ENCODE data around the gene SLC36A4. TPM values are rescaled to one million over a fixed set of nuclear protein-coding genes. Genes with fewer than 3 reads are reported as not detected.

The SLC36A4 gene
- total and polyA plus RNA-seq, 2 experiments from 2014 or later, result 26.2 to 56.8 TPM

DNA sequence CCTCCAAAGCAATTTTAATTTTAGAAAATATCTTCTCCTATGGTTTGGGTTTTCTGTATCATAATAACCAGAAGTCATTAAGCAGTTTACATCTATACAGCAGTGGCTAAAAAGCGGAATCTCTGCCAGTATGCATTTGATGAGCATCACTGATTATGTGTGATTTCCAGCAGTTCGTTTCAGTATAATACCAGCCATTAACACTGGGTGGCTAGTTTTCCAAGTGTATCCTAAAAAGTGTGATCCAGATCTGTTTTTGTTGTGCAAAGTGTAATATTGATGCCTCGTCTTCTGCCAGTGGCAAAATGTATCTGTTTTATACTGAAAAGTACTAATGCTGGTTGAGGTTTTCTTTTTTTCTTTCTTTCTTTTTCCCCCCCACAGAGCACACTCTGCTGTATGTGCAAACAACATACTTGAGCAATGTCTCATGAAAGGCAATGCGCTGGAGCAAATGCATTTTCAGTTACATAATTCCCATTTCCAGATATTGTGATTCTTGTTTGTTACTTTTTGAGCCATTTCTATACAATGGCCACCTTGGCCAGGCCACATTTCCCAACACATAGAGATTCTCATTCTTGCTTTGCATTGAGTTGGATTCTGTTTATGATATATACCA is 64.2 kb downstream of the SLC36A4 start:
- no peak overlapping the region for H3K27ac ChIP-seq
- DNase-seq (ENCODE audit: low read depth in 1 of 2, low spot score in 1 of 2), result peak in 1 of 2 donors; percentile 53
- no peaks in the 10 kb centered on the region for H3K4me1 ChIP-seq (ENCODE audit: low read depth)
- H3K4me3 ChIP-seq, result no peak overlapping the region
- H3K9me3 ChIP-seq (ENCODE audit: low read depth), result no peaks in the 10 kb centered on the region
- TF ChIP-seq, protein P1, sequence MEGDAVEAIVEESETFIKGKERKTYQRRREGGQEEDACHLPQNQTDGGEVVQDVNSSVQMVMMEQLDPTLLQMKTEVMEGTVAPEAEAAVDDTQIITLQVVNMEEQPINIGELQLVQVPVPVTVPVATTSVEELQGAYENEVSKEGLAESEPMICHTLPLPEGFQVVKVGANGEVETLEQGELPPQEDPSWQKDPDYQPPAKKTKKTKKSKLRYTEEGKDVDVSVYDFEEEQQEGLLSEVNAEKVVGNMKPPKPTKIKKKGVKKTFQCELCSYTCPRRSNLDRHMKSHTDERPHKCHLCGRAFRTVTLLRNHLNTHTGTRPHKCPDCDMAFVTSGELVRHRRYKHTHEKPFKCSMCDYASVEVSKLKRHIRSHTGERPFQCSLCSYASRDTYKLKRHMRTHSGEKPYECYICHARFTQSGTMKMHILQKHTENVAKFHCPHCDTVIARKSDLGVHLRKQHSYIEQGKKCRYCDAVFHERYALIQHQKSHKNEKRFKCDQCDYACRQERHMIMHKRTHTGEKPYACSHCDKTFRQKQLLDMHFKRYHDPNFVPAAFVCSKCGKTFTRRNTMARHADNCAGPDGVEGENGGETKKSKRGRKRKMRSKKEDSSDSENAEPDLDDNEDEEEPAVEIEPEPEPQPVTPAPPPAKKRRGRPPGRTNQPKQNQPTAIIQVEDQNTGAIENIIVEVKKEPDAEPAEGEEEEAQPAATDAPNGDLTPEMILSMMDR (IDR thresholded peaks at IDR 0.05; ENCODE audit: low read depth, low read length), result no peak
- H3K27me3 ChIP-seq, result no peaks in the 10 kb centered on the region
- H3K36me3 ChIP-seq, result no peaks in the 10 kb centered on the region

DNA sequence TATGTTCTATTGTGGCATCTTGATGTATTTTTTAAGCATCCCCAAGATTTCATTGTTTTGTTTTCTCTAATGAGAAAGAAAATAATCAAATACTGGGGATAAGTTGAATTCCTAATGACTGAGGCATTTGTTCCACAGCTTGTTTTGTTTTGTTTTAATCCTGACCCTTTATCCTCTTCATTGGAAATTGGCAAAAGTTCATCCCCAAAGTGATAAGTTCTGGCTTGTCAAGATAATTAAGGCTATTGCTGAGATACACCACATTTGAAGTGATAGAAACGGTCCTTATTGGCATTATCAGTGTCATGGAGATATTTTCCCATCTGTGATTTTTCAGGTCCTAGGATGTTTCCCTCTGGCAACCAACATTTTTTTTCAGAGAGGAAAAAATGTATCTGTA is 65.0 kb downstream of the SLC36A4 start:
- no peaks in the 10 kb centered on the region for H3K27me3 ChIP-seq
- H3K36me3 ChIP-seq, result no peaks in the 10 kb centered on the region
- H3K9me3 ChIP-seq (ENCODE audit: low read depth), result no peaks in the 10 kb centered on the region
- H3K27ac ChIP-seq, result no peak overlapping the region
- no peak for DNase-seq (ENCODE audit: low read depth in 1 of 2, low spot score in 1 of 2)
- TF ChIP-seq, protein P1 (IDR thresholded peaks at IDR 0.05; ENCODE audit: low read depth, low read length), result no peak
- no peak overlapping the region for H3K4me3 ChIP-seq
- no peaks in the 10 kb centered on the region for H3K4me1 ChIP-seq (ENCODE audit: low read depth)

DNA sequence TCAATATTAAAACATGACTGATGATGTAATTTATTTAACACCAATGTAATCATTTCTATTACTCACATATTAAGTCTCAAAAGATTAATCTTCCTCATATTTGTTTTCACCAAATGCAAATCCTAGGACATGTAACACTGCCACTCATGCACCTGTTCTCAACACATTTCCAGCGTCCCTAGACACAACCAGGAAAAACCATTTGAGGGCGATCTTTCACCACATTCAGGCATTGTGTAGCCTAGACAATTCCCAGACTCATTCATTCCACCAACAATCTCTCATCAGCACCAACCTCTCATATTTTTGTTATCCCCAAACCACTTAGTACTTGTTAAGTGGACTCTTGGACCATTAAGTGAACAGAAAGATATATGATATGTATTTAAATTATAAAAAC is 66.1 kb downstream of the SLC36A4 start:
- Histone ChIP-seq H3K27me3 (no peaks in the 10 kb centered on the region), H3K4me1 (ENCODE audit: low read depth) (no peaks in the 10 kb centered on the region), H3K9me3 (ENCODE audit: low read depth) (no peaks in the 10 kb centered on the region), H3K27ac (no peak overlapping the region), H3K4me3 (no peak overlapping the region), H3K36me3 (no peaks in the 10 kb centered on the region)
- peak; percentile 3 to 50 for DNase-seq (ENCODE audit: low read depth in 1 of 2, low spot score in 1 of 2)
- TF ChIP-seq, protein P1 (IDR thresholded peaks at IDR 0.05; ENCODE audit: low read depth, low read length), result no peak

DNA sequence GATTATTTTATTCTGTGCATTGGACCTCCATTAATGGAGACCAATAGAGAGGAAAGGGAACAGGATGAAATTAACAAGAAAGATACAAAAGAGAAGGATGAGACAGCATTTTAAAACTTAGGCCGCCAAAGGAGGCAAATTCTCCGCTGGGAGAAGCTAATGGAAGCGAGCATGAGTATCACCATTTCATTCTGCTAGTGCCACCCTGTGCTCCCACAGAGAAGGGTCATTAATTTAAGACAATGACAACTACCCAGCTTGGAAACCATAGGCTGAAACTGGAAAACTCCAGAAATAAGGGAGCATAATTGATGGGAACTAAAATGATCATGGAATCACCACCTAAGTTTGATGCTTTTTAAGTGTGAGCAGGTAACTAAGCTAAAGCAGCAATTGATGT is 69.2 kb downstream of the SLC36A4 start:
- H3K4me3 ChIP-seq, result no peak overlapping the region
- no peaks in the 10 kb centered on the region for H3K9me3 ChIP-seq (ENCODE audit: low read depth)
- no peak for DNase-seq (ENCODE audit: low read depth in 1 of 2, low spot score in 1 of 2)
- TF ChIP-seq, protein P1 (IDR thresholded peaks at IDR 0.05; ENCODE audit: low read depth, low read length), result no peak
- H3K4me1 ChIP-seq (ENCODE audit: low read depth), result no peaks in the 10 kb centered on the region
- no peaks in the 10 kb centered on the region for H3K27me3 ChIP-seq
- H3K36me3 ChIP-seq, result no peaks in the 10 kb centered on the region
- no peak overlapping the region for H3K27ac ChIP-seq

DNA sequence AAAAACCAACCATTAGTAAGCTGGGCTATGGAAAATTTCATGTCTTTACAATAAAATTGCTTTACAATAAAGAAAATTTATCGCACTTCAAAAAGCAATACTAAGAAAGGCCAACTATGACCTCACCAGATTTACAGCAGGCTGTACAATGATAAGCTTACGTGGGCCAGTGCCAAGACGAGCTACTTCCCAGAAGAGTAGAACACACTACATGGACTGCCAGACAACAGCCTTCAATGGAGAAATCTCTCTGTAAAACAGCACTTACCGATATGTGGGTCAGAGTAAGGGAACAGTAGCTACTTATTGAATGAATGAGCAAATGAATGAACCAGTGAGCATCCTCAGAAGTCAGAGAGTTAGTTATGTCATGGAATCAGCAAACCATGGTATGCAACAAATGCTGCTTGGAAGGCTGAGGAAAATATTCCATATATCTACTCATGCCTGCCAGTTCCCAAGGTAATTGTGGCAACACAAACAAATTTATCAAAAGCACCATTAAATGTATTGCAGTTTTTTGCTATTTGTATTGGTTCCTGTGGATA is 74.4 kb downstream of the SLC36A4 start:
- H3K36me3 ChIP-seq, result no peaks in the 10 kb centered on the region
- H3K4me3 ChIP-seq, result no peak overlapping the region
- no peaks in the 10 kb centered on the region for H3K9me3 ChIP-seq (ENCODE audit: low read depth)
- peak in 1 of 2 donors; percentile 85 for DNase-seq (ENCODE audit: low read depth in 1 of 2, low spot score in 1 of 2)
- no peaks in the 10 kb centered on the region for H3K27me3 ChIP-seq
- H3K27ac ChIP-seq, result no peak overlapping the region
- TF ChIP-seq, protein P1 (IDR thresholded peaks at IDR 0.05; ENCODE audit: low read depth, low read length), result no peak
- H3K4me1 ChIP-seq (ENCODE audit: low read depth), result no peaks in the 10 kb centered on the region

Measured in cardiac muscle cell (in vitro differentiated cells and primary cell).